Body of pancreas (tissue), 4 donors: Measurements from ENCODE around the gene C10orf105. TPM values are rescaled to one million over a fixed set of nuclear protein-coding genes. Genes with fewer than 3 reads are reported as not detected.

ENCODE experiments used
- ATAC-seq: fragments of 150-250 bp; one replicate; pipeline ENCODE4 v1.9.1; 2016
- DNase-seq, 4 donors: peaks; one replicate each; pipeline ENCODE4 v3.0.0-alpha.2; 2019
- H3K27ac ChIP-seq, 4 donors: fragments of 200-600 bp; sonication (generic); 1 replicate in 3 of 4; 2 replicates in 1 of 4; pipeline versions ENCODE4 v1.5.1 to v1.6.1; 2016 to 2019; ENCODE audit warnings: mild to moderate bottlenecking in 1 of 4, mixed read lengths in 1 of 4, moderate library complexity in 1 of 4
- H3K27me3 ChIP-seq, 2 donors: fragments of 200-600 bp; sonication (generic); one replicate each; pipeline ENCODE4 v1.6.0; 2016; ENCODE audit warnings: mild to moderate bottlenecking in 1 of 2
- H3K36me3 ChIP-seq, 2 donors: fragments of 200-600 bp; sonication (generic); replicated peaks in 1 of 2; 2 replicates each; pipeline ENCODE4 v1.5.1; 2016; ENCODE audit warnings: low read depth in 2 of 2; ENCODE audit not compliant: insufficient read depth in 1 of 2
- H3K4me1 ChIP-seq: fragments of 200-600 bp; sonication (generic); one replicate; pipeline ENCODE4 v1.6.0; 2016
- H3K4me3 ChIP-seq, 2 donors: fragments of 200-600 bp; sonication (generic); 1 replicate in 1 of 2; 2 replicates in 1 of 2; pipeline ENCODE4 v1.5.1; 2016 to 2019
- H3K9me3 ChIP-seq, 3 donors: fragments of 200-600 bp; sonication (generic); 1 replicate in 2 of 3; 2 replicates in 1 of 3; pipeline ENCODE4 v1.5.1; 2016
- POLR2A ChIP-seq, 3 donors: fragments of 450-650 bp; IDR thresholded peaks; one replicate each; pipeline ENCODE4 v1.6.1; 2016; ENCODE audit warnings: antibody characterized with exemption in 3 of 3, mild to moderate bottlenecking in 2 of 3
- WGBS, 2 donors: methylation state at CpG; one replicate each; pipeline ENCODE4 v1.1.5; 2017; 5-methylcytosine and 5-hydroxymethylcytosine counted together
- intact Hi-C: fragments of 100-400 bp; cut with DNase I; formaldehyde crosslinking; loops from one replicate; pipeline ENCODE4 v1.15.1; 2023
- total RNA-seq, 2 donors: library from RNA; depleted of rRNA; stranded (reverse); fragments of >200 nt; gene quantifications; one replicate each; pipeline ENCODE4 v1.1.0, GENCODE V29; 2016
- TF ChIP-seq, protein P1 (sequence below), 7 experiments: fragments of 450-650 bp in 4 of 7; fragments of 200-600 bp in 3 of 7; sonication (generic) in 3 of 7; IDR thresholded peaks; one replicate each; pipeline ENCODE4 v1.5.1; 2016 to 2019; ENCODE audit warnings: antibody characterized with exemption in 7 of 7

The C10orf105 gene
- total RNA-seq, 2 donors from 2014 or later, result not detected

DNA sequence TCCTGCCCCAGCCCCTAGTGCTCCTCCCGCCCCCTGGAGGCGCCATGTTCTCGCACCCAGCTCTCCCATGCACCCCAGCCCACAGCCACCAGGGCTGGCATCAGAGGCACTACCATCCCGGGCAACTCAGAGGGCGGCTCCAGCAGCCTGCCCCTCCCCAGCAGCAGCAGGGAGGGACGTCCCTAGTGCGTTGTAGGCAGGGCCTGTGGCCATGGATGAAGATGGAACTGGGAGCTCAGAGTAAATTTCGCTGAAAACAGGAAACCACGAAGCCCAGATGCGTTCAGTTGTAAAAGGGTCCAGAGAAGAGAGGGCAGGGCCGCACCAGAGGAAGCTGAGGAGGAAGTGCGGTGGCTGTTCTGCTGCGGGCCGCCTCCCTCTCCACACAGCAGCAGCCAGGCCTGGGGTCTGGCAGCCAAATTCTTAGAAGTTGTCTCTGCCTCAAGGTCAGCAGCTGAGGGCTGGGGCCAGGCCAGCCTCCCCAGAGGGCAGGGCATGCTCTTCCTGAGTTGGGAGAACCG, 29.2 kb upstream of the C10orf105 start:
- intact Hi-C loops, result no loop called here
- DNase-seq (peak in 2 of 4 donors; percentile 47 to 81), ATAC-seq (peak; percentile 8)
- Histone ChIP-seq H3K27ac (peak overlapping the region in 3 of 4 donors; percentile 32 to 67 (median 52)), H3K4me3 (no peak overlapping the region), H3K36me3 (peaks cover 0 to 2% of the 10 kb centered on the region in 2 donors), H3K4me1 (peaks cover 30% of the 10 kb centered on the region), H3K9me3 (no peaks in the 10 kb centered on the region), H3K27me3 (no peaks in the 10 kb centered on the region)
- TF ChIP-seq POLR2A (IDR thresholded peaks at IDR 0.05), result peak in 1 of 3 donors; percentile 43
- TF ChIP-seq, protein P1, sequence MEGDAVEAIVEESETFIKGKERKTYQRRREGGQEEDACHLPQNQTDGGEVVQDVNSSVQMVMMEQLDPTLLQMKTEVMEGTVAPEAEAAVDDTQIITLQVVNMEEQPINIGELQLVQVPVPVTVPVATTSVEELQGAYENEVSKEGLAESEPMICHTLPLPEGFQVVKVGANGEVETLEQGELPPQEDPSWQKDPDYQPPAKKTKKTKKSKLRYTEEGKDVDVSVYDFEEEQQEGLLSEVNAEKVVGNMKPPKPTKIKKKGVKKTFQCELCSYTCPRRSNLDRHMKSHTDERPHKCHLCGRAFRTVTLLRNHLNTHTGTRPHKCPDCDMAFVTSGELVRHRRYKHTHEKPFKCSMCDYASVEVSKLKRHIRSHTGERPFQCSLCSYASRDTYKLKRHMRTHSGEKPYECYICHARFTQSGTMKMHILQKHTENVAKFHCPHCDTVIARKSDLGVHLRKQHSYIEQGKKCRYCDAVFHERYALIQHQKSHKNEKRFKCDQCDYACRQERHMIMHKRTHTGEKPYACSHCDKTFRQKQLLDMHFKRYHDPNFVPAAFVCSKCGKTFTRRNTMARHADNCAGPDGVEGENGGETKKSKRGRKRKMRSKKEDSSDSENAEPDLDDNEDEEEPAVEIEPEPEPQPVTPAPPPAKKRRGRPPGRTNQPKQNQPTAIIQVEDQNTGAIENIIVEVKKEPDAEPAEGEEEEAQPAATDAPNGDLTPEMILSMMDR (IDR thresholded peaks at IDR 0.05), result no peak
- 63 to 70% methylated on average over 15 of the region's 15 CpGs for WGBS, 2 donors

- peak in 1 of 4 donors; percentile 45 for DNase-seq
- peak overlapping the region in 3 of 4 donors; percentile 32 to 67 (median 52) for H3K27ac ChIP-seq
- no peaks in the 10 kb centered on the region for H3K27me3 ChIP-seq
- intact Hi-C loops, result no loop called here
- no peak overlapping the region for H3K4me3 ChIP-seq
- no peak for ATAC-seq
- no peaks in the 10 kb centered on the region for H3K9me3 ChIP-seq
- TF ChIP-seq POLR2A (IDR thresholded peaks at IDR 0.05), result no peak
- TF ChIP-seq, protein P1 (IDR thresholded peaks at IDR 0.05), result no peak
- H3K36me3 ChIP-seq, result peaks cover 0 to 2% of the 10 kb centered on the region in 2 donors
- 70 to 86% methylated on average over 11 to 14 of the region's 14 CpGs for WGBS, 2 donors
- peaks cover 30% of the 10 kb centered on the region for H3K4me1 ChIP-seq
Observed at GRCh38 chr10:71747551-71748523, 28.3 kb upstream of the C10orf105 start.

GRCh38 chr10:71747039-71747531, 27.5 kb upstream of the C10orf105 start:
- ATAC-seq, result peak; percentile 8
- Histone ChIP-seq H3K27me3 (no peaks in the 10 kb centered on the region), H3K36me3 (peaks cover 0 to 2% of the 10 kb centered on the region in 2 donors), H3K4me1 (peaks cover 30% of the 10 kb centered on the region), H3K4me3 (no peak overlapping the region), H3K9me3 (no peaks in the 10 kb centered on the region), H3K27ac (peak overlapping the region in 3 of 4 donors; percentile 32 to 67 (median 52))
- no peak for TF ChIP-seq POLR2A (IDR thresholded peaks at IDR 0.05)
- TF ChIP-seq, protein P1 (IDR thresholded peaks at IDR 0.05), result no peak
- intact Hi-C loops, result no loop called here
- 56 to 73% methylated on average over 2 of the region's 2 CpGs for WGBS, 2 donors
- no peak for DNase-seq

GRCh38 chr10:71746344-71747037, 26.9 kb upstream of the C10orf105 start:
- DNase-seq, result peak; percentile 39 to 73 (median 70)
- no peaks in the 10 kb centered on the region for H3K9me3 ChIP-seq
- intact Hi-C loops, result no loop called here
- no peaks in the 10 kb centered on the region for H3K27me3 ChIP-seq
- H3K36me3 ChIP-seq, result peaks cover 0 to 2% of the 10 kb centered on the region in 2 donors
- H3K4me3 ChIP-seq, result no peak overlapping the region
- TF ChIP-seq, protein P1 (IDR thresholded peaks at IDR 0.05), result peak in 3 of 7 experiments; percentile 12 to 26 (median 18)
- no peak for TF ChIP-seq POLR2A (IDR thresholded peaks at IDR 0.05)
- peak overlapping the region in 3 of 4 donors; percentile 32 to 67 (median 52) for H3K27ac ChIP-seq
- peak; percentile 64 for ATAC-seq
- H3K4me1 ChIP-seq, result peaks cover 30% of the 10 kb centered on the region
- 20 to 32% methylated on average over 9 to 13 of the region's 13 CpGs for WGBS, 2 donors
